Right lobe of liver (tissue), 4 donors: ENCODE results near the gene CST4.

Source experiments
- CTCF ChIP-seq, 4 donors: fragments of 200-600 bp in 3 of 4; fragments of 450-650 bp in 1 of 4; IDR thresholded peaks; one replicate each; pipeline versions ENCODE4 v1.5.1 to v1.8.0; 2016 to 2022; ENCODE audit warnings: antibody characterized with exemption in 4 of 4, mild to moderate bottlenecking in 2 of 4
- POLR2A ChIP-seq: fragments of 450-650 bp; IDR thresholded peaks from one replicate; pipeline ENCODE4 v1.6.1; 2017; ENCODE audit warnings: antibody characterized with exemption, mild to moderate bottlenecking
- donor health status: DM: no; HTN: no; CAD: no.
- donor health status: DM: no; HTN: no; CAD: no.
- donor health status: DM: no; HTN: yes; CAD: no.

- TF ChIP-seq POLR2A (no peak), CTCF (IDR thresholded peaks at IDR 0.05) (no peak)
These were observed 34.1 kb downstream of the CST4 start for GRCh38 chr20:23654717-23655116.
